OCI-LY7 (cell line): Measurements from ENCODE around the gene WIPF3. TPM values are rescaled to one million over a fixed set of nuclear protein-coding genes. Genes with fewer than 3 reads are reported as not detected.
"Not testable (repeated sequence)": the region's sequence is repeated elsewhere in the genome, so short reads cannot be mapped to it uniquely, and the experiment has no call there.

Experiments
- BruUV-seq: library from RNA; stranded (reverse); fragments of 400-500 nt; replicated peaks from 2 replicates; lab custom pipeline; 2021; lab: Mats Ljungman, UMichigan
- CTCF ChIA-PET: fragments of 300-600 bp; sonication (Branson Sonifier 250); formaldehyde crosslinking; loops from one replicate; lab custom pipeline; 2022; ENCODE audit warnings: antibody characterized with exemption; ENCODE audit not compliant: unreplicated experiment; lab: Charles Lee
- POLR2A ChIA-PET: fragments of 300-600 bp; sonication (Branson Sonifier 250); formaldehyde crosslinking; loops from one replicate; lab custom pipeline; 2022; ENCODE audit warnings: antibody characterized with exemption; lab: Charles Lee
- DNase-seq: peaks from one replicate; pipeline ENCODE4 v3.0.0-alpha.2; 2015; ENCODE audit warnings: low spot score
- H2AFZ ChIP-seq: fragments of 200-600 bp; sonication (generic), shearing (Covaris generic); 2 replicates; pipeline ENCODE4 v1.6.1; 2014; ENCODE audit warnings: mild to moderate bottlenecking, antibody characterized with exemption, low read length, moderate library complexity
- H3K27ac ChIP-seq: fragments of 200-600 bp; sonication (generic); 2 replicates; pipeline ENCODE4 v1.5.1; 2014; ENCODE audit warnings: mixed run types, low read depth, mild to moderate bottlenecking, moderate library complexity, low read length, inconsistent platforms; ENCODE audit not compliant: poor library complexity, severe bottlenecking
- H3K36me3 ChIP-seq: fragments of 200-600 bp; sonication (generic); 2 replicates; pipeline ENCODE4 v1.6.1; 2014; ENCODE audit warnings: mild to moderate bottlenecking, antibody characterized with exemption, low read length, moderate library complexity, mixed read lengths; ENCODE audit not compliant: insufficient read depth
- H3K4me1 ChIP-seq: fragments of 200-600 bp; sonication (generic); 2 replicates; pipeline ENCODE4 v1.5.1; 2014; ENCODE audit warnings: mild to moderate bottlenecking, low read length; ENCODE audit not compliant: insufficient read depth, poor library complexity, severe bottlenecking
- H3K4me2 ChIP-seq: fragments of 200-600 bp; sonication (generic); 2 replicates; pipeline ENCODE4 v1.6.1; 2014; ENCODE audit warnings: mild to moderate bottlenecking, low read length
- H3K4me3 ChIP-seq: fragments of 200-600 bp; sonication (generic); 2 replicates; pipeline ENCODE4 v1.5.1; 2014; ENCODE audit warnings: mild to moderate bottlenecking, low read depth, low read length; ENCODE audit not compliant: poor library complexity, severe bottlenecking
- H3K79me2 ChIP-seq: fragments of 200-600 bp; sonication (generic); 2 replicates; pipeline ENCODE4 v1.6.1; 2016; ENCODE audit warnings: low read depth, mild to moderate bottlenecking, low read length, moderate library complexity, mixed read lengths; ENCODE audit not compliant: insufficient read depth
- H3K9me2 ChIP-seq: fragments of 200-600 bp; sonication (generic); 2 replicates; pipeline ENCODE4 v1.6.1; 2016; ENCODE audit warnings: mild to moderate bottlenecking, low read length, mixed read lengths; ENCODE audit not compliant: insufficient read depth
- H3K9me3 ChIP-seq: fragments of 200-600 bp; sonication (generic); 2 replicates; pipeline ENCODE4 v1.6.1; 2014; ENCODE audit warnings: mild to moderate bottlenecking, mixed run types, low read length, mixed read lengths
- H4K20me1 ChIP-seq: fragments of 200-600 bp; sonication (generic); 2 replicates; pipeline ENCODE4 v1.6.1; 2014; ENCODE audit warnings: mild to moderate bottlenecking, antibody characterized with exemption, low read length, moderate library complexity, mixed read lengths; ENCODE audit not compliant: insufficient read depth
- EZH2phosphoT487 ChIP-seq: fragments of 200-600 bp; sonication (generic); IDR thresholded peaks from 2 replicates; pipeline ENCODE4 v1.6.1; 2018; ENCODE audit warnings: low read depth, borderline replicate concordance, mild to moderate bottlenecking, mixed run types, antibody characterized with exemption, low read length, moderate library complexity, mixed read lengths
- intact Hi-C: fragments of 100-400 bp; cut with micrococcal nuclease; formaldehyde crosslinking; loops from one replicate; pipeline ENCODE4 v1.10.0; 2022; ENCODE audit not compliant: unreplicated experiment
- total RNA-seq, 2 experiments: library from RNA; depleted of rRNA in 1 of 2; stranded (reverse); fragments of >200 nt in 1 of 2; shearing (Covaris generic) in 1 of 2; gene quantifications; 2 replicates each; pipeline ENCODE4 v1.2.3, GENCODE V29; 2014 to 2022
- TF ChIP-seq, protein P1 (sequence below): fragments of 200-600 bp; sonication (generic); conservative IDR thresholded peaks from 2 replicates; pipeline ENCODE4 v1.5.1; 2014; ENCODE audit warnings: mild to moderate bottlenecking, antibody characterized with exemption, low read length, moderate library complexity, mixed read lengths

Gene WIPF3
- total RNA-seq, 2 experiments from 2014 or later, result not detected

DNA sequence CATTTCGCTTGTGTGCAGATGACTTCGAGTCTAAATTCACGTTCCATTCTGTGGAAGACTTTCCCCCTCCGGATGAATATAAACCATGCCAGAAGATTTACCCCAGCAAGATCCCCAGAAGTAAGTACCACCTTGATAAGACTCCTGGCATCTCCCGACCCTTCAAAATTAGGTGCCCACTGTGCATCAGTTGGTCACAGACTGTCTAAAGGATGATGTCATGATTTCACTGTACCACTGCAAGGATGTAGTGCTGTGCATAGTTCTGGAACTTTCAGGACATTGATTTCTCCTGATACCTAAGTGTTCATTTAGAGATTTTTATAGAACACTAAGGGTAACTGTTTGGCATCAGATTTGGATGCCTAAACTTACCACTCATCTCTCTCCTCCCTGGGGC, 83.0 kb downstream of the WIPF3 start:
- Histone ChIP-seq H3K79me2 (no peaks in the 10 kb centered on the region), H3K9me2 (no peaks in the 10 kb centered on the region), H3K4me1 (no peaks in the 10 kb centered on the region), H3K9me3 (no peaks in the 10 kb centered on the region), H3K27ac (no peak overlapping the region), H3K36me3 (no peaks in the 10 kb centered on the region), H3K4me3 (no peak overlapping the region), H3K4me2 (no peak overlapping the region), H4K20me1 (no peaks in the 10 kb centered on the region), H2AFZ (no peak overlapping the region)
- no peak for TF ChIP-seq EZH2phosphoT487
- TF ChIP-seq, protein P1, sequence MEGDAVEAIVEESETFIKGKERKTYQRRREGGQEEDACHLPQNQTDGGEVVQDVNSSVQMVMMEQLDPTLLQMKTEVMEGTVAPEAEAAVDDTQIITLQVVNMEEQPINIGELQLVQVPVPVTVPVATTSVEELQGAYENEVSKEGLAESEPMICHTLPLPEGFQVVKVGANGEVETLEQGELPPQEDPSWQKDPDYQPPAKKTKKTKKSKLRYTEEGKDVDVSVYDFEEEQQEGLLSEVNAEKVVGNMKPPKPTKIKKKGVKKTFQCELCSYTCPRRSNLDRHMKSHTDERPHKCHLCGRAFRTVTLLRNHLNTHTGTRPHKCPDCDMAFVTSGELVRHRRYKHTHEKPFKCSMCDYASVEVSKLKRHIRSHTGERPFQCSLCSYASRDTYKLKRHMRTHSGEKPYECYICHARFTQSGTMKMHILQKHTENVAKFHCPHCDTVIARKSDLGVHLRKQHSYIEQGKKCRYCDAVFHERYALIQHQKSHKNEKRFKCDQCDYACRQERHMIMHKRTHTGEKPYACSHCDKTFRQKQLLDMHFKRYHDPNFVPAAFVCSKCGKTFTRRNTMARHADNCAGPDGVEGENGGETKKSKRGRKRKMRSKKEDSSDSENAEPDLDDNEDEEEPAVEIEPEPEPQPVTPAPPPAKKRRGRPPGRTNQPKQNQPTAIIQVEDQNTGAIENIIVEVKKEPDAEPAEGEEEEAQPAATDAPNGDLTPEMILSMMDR, result no peak
- intact Hi-C loops, result no loop called here
- BruUV-seq, result no TSS peak
- CTCF ChIA-PET, result no interaction called here
- DNase-seq, result no peak
- POLR2A ChIA-PET, result no interaction called here

DNA sequence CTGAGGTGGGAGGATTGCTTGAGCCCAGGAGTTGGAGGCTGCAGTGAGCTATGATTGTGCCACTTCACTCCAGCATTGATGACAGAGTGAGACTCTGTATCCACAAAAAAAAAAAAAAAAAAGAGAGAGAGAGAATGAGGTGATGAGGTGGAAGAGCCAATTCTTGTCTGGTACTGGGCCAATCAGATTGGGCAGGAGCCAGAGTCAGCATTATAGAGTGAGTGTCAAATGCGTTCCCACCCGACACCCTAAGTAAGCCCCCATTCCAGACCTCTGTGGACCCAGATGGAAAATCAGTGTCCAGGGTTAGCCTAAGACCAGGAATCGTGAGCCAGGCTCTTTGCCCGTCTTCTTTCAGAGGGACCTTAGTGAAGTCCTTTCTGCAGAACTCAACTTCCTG, 83.9 kb downstream of the WIPF3 start:
- no TSS peak for BruUV-seq
- Histone ChIP-seq H3K9me2 (no peaks in the 10 kb centered on the region), H3K9me3 (no peaks in the 10 kb centered on the region), H3K36me3 (no peaks in the 10 kb centered on the region), H2AFZ (no peak overlapping the region), H3K4me2 (no peak overlapping the region), H3K4me1 (no peaks in the 10 kb centered on the region), H3K79me2 (no peaks in the 10 kb centered on the region), H3K27ac (no peak overlapping the region), H3K4me3 (no peak overlapping the region), H4K20me1 (no peaks in the 10 kb centered on the region)
- TF ChIP-seq, protein P1, result no peak
- TF ChIP-seq EZH2phosphoT487, result no peak
- ChIA-PET POLR2A (interaction anchor here (0.7 kb wide), 2 partner anchors 445 to 1217 kb away, joined by 3 to 5 read pairs; no protein-coding TSS in a partner anchor), CTCF (interaction anchor here (0.6 kb wide), 1 partner anchor 66 kb away, joined by 3 read pairs; no protein-coding TSS in a partner anchor)
- DNase-seq, result no peak
- intact Hi-C loops, result no loop called here

DNA sequence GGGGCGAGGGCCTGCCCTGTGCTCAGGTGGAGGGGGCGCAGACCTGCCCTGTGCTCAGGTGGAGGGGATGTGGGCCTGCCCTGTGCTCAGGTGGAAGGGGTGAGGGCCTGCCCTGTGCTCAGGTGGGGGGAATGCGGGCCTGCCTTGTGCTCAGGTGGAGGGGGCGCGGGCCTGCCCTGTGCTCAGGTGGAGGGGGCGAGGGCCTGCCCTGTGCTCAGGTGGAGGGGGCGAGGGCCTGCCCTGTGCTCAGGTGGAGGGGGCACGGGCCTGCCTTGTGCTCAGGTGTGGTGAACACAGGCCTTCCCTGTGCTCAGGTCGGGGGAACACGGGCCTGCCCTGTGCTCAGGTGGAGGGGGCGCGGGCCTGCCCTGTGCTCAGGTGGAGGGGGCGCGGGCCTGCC, 84.5 kb downstream of the WIPF3 start:
- H3K4me1 ChIP-seq, H2AFZ ChIP-seq, H3K36me3 ChIP-seq, H3K4me3 ChIP-seq, H3K27ac ChIP-seq, H3K9me3 ChIP-seq, BruUV-seq, intact Hi-C loops, H3K9me2 ChIP-seq, POLR2A ChIA-PET, H3K4me2 ChIP-seq, H4K20me1 ChIP-seq, CTCF ChIA-PET, DNase-seq, H3K79me2 ChIP-seq: not testable (repeated sequence)
